ENCODE measurements around the gene GNAT3.

GNAT3 gene

GRCh38 chr7:80511964-80512363, at the start of gene GNAT3:
GNAT3 (minus strand) TSS chr7:80512064; CDS start chr7:80511926, 138 bp downstream.
- DNase-seq (ENCODE audit: low read depth) = no peak

- DNase-seq (ENCODE audit: low read depth) = no peak
Observed at GRCh38 chr7:80558116-80558515, 46.3 kb upstream of the GNAT3 start.

- DNase-seq (ENCODE audit: low read depth) = no peak
Observed at GRCh38 chr7:80552031-80552694, 40.3 kb upstream of the GNAT3 start.

GRCh38 chr7:80550005-80550404, 38.1 kb upstream of the GNAT3 start:
- no peak for DNase-seq (ENCODE audit: low read depth)

GRCh38 chr7:80548840-80549530, 37.1 kb upstream of the GNAT3 start:
- DNase-seq (ENCODE audit: low read depth) = no peak

GRCh38 chr7:80542398-80542797, 30.5 kb upstream of the GNAT3 start:
- no peak for DNase-seq (ENCODE audit: low read depth)

- no peak for DNase-seq (ENCODE audit: low read depth)
Observed at GRCh38 chr7:80540836-80541235, 29.0 kb upstream of the GNAT3 start.

GRCh38 chr7:80537091-80537490, 25.2 kb upstream of the GNAT3 start:
- no peak for DNase-seq (ENCODE audit: low read depth)

- DNase-seq (ENCODE audit: low read depth) = no peak
Observed at GRCh38 chr7:80536426-80536825, 24.6 kb upstream of the GNAT3 start.

GRCh38 chr7:80533287-80533686, 21.4 kb upstream of the GNAT3 start:
- DNase-seq (ENCODE audit: low read depth) = no peak

- DNase-seq (ENCODE audit: low read depth) = no peak
Observed at GRCh38 chr7:80532153-80532552, 20.3 kb upstream of the GNAT3 start.

- no peak for DNase-seq (ENCODE audit: low read depth)
Observed at GRCh38 chr7:80530136-80530535, 18.3 kb upstream of the GNAT3 start.

GRCh38 chr7:80529362-80529761, 17.5 kb upstream of the GNAT3 start:
- DNase-seq (ENCODE audit: low read depth) = no peak

- DNase-seq (ENCODE audit: low read depth) = no peak
Observed at GRCh38 chr7:80528689-80529088, 16.8 kb upstream of the GNAT3 start.

GRCh38 chr7:80526472-80526871, 14.6 kb upstream of the GNAT3 start:
- DNase-seq (ENCODE audit: low read depth) = no peak

GRCh38 chr7:80524693-80525092, 12.8 kb upstream of the GNAT3 start:
- DNase-seq (ENCODE audit: low read depth) = no peak

- no peak for DNase-seq (ENCODE audit: low read depth)
Observed at GRCh38 chr7:80521809-80522208, 9.9 kb upstream of the GNAT3 start.

GRCh38 chr7:80520199-80520598, 8.3 kb upstream of the GNAT3 start:
- DNase-seq (ENCODE audit: low read depth) = no peak

GRCh38 chr7:80517282-80517747, 5.5 kb upstream of the GNAT3 start:
- no peak for DNase-seq (ENCODE audit: low read depth)

GRCh38 chr7:80515298-80515697, 3.4 kb upstream of the GNAT3 start:
- no peak for DNase-seq (ENCODE audit: low read depth)

GRCh38 chr7:80510021-80510420, 1.8 kb downstream of the GNAT3 start:
- DNase-seq (ENCODE audit: low read depth) = no peak

GRCh38 chr7:80508440-80508839, 3.4 kb downstream of the GNAT3 start:
- DNase-seq (ENCODE audit: low read depth) = no peak

- DNase-seq (ENCODE audit: low read depth) = no peak
Observed at GRCh38 chr7:80505900-80506500, 5.9 kb downstream of the GNAT3 start.
